ENCODE results near the gene THAP4.

Gene THAP4

GRCh38 chr2:241555711-241556110, 81.2 kb downstream of the THAP4 start:
- ChIA-PET POLR2A (interaction anchor here (0.7 kb wide), 1 partner anchor 10 kb away, joined by 3 read pairs; no protein-coding TSS in a partner anchor), CTCF (interaction anchor here (1.5 kb wide), 1 partner anchor 8 kb away, joined by 3 read pairs; no protein-coding TSS in a partner anchor)
- no peak for TF ChIP-seq CTCF (IDR thresholded peaks at IDR 0.05; ENCODE audit: insufficient read depth, low read length, missing control alignments)
- DNase-seq (ENCODE audit: low read depth, low spot score), result no peak
- H3K4me3 ChIP-seq (ENCODE audit: low read depth, low read length), result no peak overlapping the region

- POLR2A ChIA-PET, result no interaction called here
- DNase-seq (ENCODE audit: low read depth, low spot score), result no peak
- H3K4me3 ChIP-seq (ENCODE audit: low read depth, low read length), result no peak overlapping the region
- CTCF ChIA-PET, result interaction anchor here (1.5 kb wide), 1 partner anchor 7 kb away, joined by 3 read pairs; no protein-coding TSS in a partner anchor
- TF ChIP-seq CTCF (IDR thresholded peaks at IDR 0.05; ENCODE audit: insufficient read depth, low read length, missing control alignments), result no peak
These were observed 82.2 kb downstream of the THAP4 start for GRCh38 chr2:241554610-241555322.

- DNase-seq (ENCODE audit: low read depth, low spot score), result no peak
- ChIA-PET CTCF (no interaction called here), POLR2A (no interaction called here)
- no peak for TF ChIP-seq CTCF (IDR thresholded peaks at IDR 0.05; ENCODE audit: insufficient read depth, low read length, missing control alignments)
- no peak overlapping the region for H3K4me3 ChIP-seq (ENCODE audit: low read depth, low read length)
These were observed 83.0 kb downstream of the THAP4 start for GRCh38 chr2:241553981-241554380.

GRCh38 chr2:241553512-241553830, 83.5 kb downstream of the THAP4 start:
- ChIA-PET POLR2A (no interaction called here), CTCF (no interaction called here)
- no peak for DNase-seq (ENCODE audit: low read depth, low spot score)
- no peak for TF ChIP-seq CTCF (IDR thresholded peaks at IDR 0.05; ENCODE audit: insufficient read depth, low read length, missing control alignments)
- H3K4me3 ChIP-seq (ENCODE audit: low read depth, low read length), result no peak overlapping the region

GRCh38 chr2:241551998-241552737, 84.8 kb downstream of the THAP4 start:
- POLR2A ChIA-PET, result no interaction called here
- no peak for DNase-seq (ENCODE audit: low read depth, low spot score)
- TF ChIP-seq CTCF (IDR thresholded peaks at IDR 0.05; ENCODE audit: insufficient read depth, low read length, missing control alignments), result no peak
- CTCF ChIA-PET, result no interaction called here
- H3K4me3 ChIP-seq (ENCODE audit: low read depth, low read length), result no peak overlapping the region

GRCh38 chr2:241551599-241551997, 85.4 kb downstream of the THAP4 start:
- no peak for TF ChIP-seq CTCF (IDR thresholded peaks at IDR 0.05; ENCODE audit: insufficient read depth, low read length, missing control alignments)
- H3K4me3 ChIP-seq (ENCODE audit: low read depth, low read length), result no peak overlapping the region
- POLR2A ChIA-PET, result no interaction called here
- DNase-seq (ENCODE audit: low read depth, low spot score), result no peak
- CTCF ChIA-PET, result no interaction called here
